Central memory CD4-positive, alpha-beta T cell (primary cell): Measurements from ENCODE around the gene MUC5B.
"Not testable (repeated sequence)": the region's sequence is repeated elsewhere in the genome, so short reads cannot be mapped to it uniquely, and the experiment has no call there.

ENCODE experiments used
- DNase-seq: peaks from one replicate; pipeline ENCODE4 v3.0.0; 2022
- total RNA-seq, 3 experiments: gene quantifications; one replicate each; lab custom pipeline; 2026; lab: John Stamatoyannopoulos, UW

Gene MUC5B, protein sequence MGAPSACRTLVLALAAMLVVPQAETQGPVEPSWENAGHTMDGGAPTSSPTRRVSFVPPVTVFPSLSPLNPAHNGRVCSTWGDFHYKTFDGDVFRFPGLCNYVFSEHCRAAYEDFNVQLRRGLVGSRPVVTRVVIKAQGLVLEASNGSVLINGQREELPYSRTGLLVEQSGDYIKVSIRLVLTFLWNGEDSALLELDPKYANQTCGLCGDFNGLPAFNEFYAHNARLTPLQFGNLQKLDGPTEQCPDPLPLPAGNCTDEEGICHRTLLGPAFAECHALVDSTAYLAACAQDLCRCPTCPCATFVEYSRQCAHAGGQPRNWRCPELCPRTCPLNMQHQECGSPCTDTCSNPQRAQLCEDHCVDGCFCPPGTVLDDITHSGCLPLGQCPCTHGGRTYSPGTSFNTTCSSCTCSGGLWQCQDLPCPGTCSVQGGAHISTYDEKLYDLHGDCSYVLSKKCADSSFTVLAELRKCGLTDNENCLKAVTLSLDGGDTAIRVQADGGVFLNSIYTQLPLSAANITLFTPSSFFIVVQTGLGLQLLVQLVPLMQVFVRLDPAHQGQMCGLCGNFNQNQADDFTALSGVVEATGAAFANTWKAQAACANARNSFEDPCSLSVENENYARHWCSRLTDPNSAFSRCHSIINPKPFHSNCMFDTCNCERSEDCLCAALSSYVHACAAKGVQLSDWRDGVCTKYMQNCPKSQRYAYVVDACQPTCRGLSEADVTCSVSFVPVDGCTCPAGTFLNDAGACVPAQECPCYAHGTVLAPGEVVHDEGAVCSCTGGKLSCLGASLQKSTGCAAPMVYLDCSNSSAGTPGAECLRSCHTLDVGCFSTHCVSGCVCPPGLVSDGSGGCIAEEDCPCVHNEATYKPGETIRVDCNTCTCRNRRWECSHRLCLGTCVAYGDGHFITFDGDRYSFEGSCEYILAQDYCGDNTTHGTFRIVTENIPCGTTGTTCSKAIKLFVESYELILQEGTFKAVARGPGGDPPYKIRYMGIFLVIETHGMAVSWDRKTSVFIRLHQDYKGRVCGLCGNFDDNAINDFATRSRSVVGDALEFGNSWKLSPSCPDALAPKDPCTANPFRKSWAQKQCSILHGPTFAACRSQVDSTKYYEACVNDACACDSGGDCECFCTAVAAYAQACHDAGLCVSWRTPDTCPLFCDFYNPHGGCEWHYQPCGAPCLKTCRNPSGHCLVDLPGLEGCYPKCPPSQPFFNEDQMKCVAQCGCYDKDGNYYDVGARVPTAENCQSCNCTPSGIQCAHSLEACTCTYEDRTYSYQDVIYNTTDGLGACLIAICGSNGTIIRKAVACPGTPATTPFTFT (N-terminal part only)
- total RNA-seq: 0 reads per million in 3 experiments

DNA sequence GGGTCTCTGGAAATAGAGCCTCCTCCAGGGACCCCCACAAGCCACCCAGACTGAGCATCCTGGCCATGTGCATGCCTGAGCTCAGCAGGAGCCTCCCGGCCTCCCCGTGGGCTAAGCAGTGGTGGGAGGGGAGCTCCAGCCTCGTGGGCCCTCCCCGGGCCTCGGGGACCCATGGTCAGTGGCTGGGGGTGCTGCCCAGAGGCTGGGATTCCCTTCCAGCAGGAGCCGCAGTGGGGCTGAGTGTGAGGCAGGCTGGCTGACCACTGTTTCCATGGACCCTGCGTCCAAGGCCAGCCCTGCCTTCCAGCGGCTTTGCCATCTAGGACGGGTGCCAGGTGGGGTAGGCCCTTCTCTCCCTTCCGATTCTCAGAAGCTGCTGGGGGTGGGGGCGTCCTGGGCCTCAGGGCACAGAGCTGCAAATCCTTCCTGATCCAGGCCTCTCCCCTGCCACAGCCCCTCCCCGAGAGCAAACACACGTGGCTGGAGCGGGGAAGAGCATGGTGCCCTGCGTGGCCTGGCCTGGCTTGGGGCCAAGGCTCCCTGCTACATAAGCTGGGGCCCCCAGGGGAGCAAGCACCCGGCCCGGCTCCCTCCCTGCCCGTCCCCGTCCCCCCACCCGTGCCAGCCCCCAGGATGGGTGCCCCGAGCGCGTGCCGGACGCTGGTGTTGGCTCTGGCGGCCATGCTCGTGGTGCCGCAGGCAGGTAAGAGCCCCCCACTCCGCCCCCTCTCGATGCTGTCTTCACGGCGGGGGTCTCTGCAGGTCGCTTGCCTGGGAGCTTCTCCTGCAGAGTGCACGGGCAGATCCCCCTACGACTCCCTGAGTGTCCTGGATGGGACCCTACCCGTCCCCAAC is at the start of gene MUC5B:
MUC5B (plus strand) TSS at position 576 of the 855 bp plus-strand sequence; CDS start at position 634, 58 bp downstream.
- no peak for DNase-seq

DNA sequence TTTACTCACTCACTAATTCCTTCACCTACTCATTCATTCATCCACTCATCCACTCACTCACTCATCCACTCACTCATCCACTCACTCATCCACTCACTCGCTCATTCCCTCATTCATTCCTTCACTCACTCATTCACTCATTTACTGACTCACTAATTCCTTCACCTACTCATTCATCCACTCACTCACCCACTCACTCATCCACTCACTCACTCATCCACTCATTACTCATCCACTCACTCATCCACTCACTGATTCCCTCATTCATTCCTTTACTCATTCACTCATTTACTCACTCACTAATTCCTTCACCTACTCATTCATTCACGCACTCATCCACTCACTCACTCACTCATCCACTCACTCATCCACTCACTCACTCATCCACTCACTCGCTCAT is 49.5 kb upstream of the MUC5B start:
- not testable (repeated sequence) for DNase-seq

DNA sequence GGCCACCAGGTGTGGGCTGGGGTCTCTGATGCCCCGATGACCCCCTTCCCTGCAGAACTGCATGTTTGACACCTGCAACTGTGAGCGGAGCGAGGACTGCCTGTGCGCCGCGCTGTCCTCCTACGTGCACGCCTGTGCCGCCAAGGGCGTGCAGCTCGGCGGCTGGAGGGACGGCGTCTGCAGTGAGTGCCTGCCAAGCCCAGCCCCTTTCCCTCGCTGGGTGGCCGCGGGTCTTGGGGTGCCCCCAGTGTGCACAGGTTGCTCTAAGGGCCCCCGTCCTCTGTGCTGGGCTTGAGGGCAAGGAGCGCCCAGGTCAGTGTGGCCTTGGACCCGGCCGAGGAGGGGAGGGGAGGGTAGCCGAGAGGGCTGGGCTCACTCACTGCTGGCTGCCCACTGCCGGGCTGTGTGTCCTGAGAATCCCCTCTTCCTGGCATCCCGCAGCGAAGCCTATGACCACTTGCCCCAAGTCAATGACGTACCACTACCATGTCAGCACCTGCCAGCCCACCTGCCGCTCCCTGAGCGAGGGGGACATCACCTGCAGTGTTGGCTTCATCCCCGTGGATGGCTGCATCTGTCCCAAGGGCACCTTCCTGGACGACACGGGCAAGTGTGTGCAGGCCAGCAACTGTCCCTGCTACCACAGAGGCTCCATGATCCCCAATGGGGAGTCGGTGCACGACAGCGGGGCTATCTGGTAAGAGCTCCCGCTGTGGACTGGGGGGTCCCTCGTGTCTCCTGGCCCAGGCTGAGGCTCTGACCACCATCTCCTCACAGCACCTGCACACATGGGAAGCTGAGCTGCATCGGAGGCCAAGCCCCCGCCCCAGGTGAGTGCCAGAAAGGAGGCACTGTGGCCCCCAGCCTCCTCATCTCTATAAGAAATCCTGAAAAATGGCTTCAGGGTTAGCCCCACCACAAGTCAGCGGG is 48.2 kb upstream of the MUC5B start:
- DNase-seq: no peak

DNA sequence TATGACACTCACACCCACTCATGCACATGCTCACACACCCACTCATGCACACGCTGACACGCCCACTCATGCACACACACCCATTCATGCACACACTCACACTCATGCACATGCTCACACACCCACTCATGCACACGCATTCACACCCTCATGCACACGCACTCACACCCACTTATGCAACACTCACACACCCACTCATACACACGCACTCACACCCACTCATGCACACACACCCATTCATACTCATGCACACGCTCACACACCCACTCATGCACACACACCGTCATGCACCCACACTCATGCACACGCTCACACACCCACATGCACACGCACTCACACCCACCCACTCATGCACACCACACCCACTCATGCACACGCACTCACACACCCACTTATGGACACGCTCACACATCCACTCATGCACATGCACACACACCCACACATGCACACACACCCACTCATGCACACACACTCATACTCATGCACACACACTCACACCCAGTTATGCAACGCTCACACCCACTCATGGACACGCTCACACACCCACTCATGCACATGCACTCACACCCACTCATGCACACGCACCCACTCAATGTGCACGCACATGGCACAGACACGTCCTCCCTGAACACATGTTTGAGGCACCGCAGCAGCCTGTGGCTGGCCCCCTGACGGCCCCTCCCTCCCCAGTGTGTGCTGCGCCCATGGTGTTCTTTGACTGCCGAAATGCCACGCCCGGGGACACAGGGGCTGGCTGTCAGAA is 47.2 kb upstream of the MUC5B start:
- DNase-seq: no peak

DNA sequence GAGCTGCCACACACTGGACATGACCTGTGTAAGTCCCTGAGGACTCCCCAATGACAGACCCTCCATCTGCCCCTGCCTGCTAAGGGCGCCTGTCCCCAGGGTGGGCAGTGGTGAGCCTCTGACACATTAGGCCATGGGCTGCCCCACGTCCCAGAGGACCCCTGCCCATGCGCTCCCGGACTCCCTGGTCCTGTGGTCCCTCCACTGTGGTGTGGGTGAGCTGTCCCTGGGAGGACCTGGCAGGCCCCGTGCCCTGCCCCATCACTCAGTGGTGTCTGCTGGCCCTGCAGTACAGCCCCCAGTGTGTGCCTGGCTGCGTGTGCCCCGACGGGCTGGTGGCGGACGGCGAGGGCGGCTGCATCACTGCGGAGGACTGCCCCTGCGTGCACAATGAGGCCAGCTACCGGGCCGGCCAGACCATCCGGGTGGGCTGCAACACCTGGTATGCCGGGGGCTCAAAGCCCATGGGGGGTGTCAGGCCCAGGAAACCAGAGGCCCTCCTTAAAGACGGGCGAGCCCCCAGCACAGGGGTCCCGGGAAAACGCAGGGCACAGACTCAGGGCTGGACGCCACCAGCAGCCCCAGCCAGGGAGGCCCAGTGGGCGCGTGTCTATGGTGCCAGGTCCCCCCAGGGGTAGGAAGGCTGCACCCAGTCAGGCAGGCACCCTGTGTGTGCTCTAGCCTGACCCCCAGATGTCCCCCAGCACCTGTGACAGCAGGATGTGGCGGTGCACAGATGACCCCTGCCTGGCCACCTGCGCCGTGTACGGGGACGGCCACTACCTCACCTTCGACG is 46.4 kb upstream of the MUC5B start:
- DNase-seq: no peak

DNA sequence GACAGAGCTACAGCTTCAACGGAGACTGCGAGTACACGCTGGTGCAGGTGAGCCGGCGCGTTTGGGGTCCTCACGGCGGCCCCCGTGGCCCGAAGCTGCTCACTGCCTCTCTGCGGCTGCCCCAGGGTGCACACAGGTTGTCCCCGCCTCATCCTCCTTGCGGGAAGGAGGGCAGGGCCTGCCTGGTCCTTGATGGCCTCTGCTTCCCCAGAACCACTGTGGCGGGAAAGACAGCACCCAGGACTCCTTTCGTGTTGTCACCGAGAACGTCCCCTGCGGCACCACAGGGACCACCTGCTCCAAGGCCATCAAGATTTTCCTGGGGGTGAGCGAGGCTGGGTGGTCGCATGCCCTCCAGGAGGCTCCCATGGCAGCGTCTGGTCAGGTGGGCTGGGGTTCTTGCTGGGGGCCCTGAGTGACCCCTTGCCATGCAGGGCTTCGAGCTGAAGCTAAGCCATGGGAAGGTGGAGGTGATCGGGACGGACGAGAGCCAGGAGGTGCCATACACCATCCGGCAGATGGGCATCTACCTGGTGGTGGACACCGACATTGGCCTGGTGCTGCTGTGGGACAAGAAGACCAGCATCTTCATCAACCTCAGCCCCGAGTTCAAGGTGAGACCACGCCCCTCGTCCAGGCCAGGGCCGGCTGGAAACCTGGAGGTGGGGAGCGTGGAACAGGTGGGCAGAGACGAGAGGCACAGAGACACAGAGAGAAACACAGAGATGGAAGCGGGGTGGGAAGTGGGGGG is 45.7 kb upstream of the MUC5B start:
- DNase-seq: no peak

DNA sequence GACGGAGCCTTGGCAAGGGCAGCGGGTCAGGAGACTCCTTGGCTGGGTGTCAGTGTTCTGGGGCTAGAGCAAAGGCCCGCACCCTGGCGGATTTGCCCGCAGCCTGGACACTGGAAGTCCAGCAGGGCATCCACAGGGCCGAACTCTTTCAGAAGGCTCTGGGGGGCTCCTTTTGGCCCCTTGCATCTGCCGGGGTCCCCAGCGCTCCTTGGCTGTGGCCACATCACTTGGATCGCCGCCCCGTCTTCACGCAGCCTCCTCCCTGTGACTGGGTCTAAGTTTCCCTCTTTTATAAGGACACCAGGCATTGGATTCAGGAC is 45.1 kb upstream of the MUC5B start:
- no peak for DNase-seq

DNA sequence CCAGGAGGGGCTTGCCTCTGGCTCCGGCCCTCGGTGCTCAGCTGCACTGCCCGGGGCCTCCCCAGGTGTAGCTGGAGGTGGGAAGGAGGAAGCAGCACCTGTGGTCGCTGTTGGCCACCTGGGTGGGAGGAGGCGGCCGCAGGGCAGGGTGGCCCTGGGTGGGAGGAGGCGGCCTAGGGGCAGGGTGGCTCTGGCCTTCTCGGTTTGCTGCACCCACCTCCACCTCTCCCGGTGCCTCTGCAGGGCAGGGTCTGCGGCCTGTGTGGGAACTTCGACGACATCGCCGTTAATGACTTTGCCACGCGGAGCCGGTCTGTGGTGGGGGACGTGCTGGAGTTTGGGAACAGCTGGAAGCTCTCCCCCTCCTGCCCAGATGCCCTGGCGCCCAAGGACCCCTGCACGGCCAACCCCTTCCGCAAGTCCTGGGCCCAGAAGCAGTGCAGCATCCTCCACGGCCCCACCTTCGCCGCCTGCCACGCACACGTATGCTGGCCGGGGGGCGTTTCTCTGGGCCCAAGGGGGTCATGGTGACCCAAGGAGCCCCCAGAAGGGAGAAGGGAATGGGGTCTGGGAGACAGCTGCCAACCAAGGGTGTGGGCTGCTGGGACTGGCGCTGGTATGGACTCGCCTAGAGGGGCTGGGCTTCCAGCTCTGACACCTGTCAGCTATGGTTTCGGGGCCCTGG is 44.5 kb upstream of the MUC5B start:
- no peak for DNase-seq

DNA sequence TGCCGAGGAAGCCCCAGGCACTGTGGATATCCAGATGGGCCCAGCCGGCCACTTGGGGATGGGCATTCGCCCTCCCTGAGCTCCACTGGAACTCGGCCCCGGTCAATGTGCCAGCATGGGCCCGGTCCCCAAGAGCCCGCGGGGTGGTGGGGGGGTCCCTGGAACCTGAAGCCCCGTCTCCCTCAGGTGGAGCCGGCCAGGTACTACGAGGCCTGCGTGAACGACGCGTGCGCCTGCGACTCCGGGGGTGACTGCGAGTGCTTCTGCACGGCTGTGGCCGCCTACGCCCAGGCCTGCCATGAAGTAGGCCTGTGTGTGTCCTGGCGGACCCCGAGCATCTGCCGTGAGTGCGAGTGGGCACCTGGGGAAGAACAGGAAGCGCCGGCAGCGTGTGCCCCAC is 44.0 kb upstream of the MUC5B start:
- no peak for DNase-seq

DNA sequence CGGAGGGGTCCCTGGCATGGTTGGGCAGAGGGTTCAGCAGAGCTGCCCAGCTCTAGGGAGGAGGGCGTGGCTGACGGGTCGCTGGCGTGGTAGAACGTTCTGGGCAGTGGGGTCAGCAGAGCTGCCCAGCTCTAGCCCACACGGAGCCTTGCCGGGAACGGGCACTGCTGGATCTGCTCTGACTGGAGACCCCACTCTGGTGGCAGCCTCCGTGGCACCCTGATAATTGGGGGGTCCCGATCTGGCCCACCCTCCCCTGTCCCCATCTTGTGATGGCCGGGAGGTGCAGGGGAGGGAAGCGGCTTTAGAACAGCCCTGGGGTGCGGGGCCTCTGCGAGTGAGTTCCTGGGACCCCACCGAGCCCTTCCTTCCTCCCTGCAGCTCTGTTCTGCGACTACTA is 43.2 kb upstream of the MUC5B start:
- no peak for DNase-seq

DNA sequence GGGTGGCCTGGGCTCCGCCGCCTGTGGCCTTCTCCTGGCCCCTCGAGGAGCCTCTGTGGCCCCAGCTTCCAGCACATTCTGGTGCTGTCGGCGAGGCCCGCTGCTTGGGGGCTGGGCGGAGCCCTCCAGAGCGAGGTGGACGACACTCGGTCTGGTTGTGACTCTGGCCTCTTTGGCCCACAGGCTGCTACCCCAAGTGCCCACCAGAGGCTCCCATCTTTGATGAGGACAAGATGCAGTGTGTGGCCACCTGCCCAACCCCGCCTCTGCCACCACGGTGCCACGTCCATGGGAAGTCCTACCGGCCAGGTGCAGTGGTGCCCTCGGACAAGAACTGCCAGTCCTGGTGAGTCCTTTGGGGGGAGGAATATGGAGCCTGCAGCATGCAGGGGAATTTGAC is 42.7 kb upstream of the MUC5B start:
- DNase-seq: no peak

DNA sequence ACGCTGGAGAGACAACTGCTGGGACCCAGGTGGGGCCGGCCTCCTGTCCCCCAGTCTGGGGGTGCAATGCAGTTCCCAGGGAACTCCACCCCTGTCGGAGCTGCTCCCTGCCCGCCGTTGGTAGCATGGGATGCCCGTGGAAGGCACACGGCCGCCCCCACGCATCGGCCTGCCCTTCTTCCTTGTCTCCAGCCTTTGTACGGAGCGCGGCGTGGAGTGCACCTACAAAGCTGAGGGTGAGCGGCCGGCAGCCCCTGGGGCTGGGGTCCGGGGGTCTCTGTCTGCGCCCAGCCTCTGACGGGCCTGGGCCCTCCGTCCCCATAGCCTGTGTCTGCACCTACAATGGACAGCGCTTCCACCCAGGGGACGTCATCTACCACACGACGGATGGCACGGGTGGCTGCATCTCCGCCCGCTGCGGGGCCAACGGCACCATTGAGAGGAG is 41.9 kb upstream of the MUC5B start:
- DNase-seq: no peak

DNA sequence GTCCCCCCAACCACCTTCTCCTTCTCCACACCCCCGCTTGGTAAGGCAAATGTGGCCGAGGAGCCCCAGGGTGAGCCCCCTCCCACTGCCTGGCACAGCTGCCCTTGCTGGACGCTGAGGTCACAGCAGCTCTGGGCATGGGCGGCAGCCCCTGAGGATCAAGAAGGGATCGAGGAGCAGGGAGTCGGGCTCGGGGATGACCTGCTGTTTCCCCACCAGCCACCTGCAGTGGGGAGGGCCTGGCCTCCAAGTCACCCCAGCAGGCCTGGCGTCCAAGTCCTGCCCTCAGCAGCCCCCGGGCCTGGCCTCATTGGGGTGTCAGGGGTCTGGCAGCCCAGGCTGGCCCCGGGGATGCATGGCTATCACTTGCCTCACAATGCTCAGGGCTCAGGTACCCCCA is 41.4 kb upstream of the MUC5B start:
- DNase-seq: no peak

DNA sequence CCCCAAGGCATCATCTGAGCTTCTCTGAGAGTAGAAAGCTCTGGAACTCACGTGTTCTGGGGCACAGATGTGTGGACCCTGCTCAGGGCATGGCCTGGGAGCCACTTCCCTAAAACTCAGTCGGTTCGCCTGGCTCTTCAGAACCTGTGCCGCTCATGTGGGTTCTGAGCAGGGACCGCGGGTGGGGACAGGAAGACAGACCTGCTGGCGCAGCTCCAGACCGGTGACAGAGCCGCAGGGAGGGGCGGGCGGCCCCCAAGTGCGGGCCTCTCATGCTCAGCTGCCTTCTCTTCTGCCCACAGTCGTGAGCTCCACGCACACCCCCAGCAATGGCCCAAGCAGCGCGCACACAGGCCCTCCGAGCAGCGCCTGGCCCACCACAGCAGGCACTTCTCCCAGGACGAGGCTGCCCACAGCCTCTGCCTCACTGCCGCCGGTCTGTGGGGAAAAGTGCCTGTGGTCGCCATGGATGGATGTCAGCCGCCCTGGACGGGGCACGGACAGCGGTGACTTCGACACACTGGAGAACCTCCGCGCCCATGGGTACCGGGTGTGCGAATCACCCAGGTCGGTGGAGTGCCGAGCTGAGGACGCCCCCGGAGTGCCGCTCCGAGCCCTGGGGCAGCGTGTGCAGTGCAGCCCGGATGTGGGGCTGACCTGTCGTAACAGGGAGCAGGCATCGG is 40.9 kb upstream of the MUC5B start:
- no peak for DNase-seq

DNA sequence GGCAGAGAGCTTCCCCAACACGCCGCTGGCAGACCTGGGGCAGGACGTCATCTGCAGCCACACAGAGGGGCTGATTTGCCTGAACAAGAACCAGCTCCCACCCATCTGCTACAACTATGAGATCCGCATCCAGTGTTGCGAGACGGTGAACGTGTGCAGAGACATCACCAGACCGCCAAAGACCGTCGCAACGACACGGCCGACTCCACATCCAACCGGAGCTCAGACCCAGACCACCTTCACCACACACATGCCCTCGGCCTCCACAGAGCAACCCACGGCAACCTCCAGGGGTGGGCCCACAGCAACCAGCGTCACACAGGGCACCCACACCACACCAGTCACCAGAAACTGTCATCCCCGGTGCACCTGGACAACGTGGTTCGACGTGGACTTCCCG is 38.7 kb upstream of the MUC5B start:
- not testable (repeated sequence) for DNase-seq

DNA sequence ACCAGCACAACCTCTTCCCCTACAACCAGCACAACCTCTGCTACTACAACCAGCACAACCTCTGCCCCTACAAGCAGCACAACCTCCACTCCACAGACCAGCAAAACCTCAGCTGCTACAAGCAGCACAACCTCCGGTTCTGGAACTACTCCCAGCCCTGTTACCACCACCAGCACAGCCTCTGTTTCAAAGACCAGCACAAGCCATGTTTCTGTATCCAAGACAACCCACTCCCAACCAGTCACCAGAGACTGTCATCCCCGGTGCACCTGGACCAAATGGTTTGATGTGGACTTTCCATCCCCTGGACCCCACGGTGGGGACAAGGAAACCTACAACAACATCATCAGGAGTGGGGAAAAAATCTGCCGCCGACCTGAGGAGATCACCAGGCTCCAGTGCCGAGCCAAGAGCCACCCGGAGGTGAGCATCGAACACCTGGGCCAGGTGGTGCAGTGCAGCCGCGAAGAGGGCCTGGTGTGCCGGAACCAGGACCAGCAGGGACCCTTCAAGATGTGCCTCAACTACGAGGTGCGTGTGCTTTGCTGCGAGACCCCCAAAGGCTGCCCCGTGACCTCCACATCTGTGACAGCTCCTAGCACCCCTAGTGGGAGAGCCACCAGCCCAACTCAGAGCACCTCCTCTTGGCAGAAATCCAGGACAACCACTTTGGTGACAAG is 34.3 kb upstream of the MUC5B start:
- DNase-seq: not testable (repeated sequence)

DNA sequence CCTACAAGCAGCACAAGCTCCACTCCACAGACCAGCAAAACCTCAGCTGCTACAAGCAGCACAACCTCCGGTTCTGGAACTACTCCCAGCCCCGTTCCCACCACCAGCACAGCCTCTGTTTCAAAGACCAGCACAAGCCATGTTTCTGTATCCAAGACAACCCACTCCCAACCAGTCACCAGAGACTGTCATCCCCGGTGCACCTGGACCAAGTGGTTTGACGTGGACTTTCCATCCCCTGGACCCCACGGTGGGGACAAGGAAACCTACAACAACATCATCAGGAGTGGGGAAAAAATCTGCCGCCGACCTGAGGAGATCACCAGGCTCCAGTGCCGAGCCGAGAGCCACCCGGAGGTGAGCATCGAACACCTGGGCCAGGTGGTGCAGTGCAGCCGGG is 33.0 kb upstream of the MUC5B start:
- not testable (repeated sequence) for DNase-seq
